SK-N-SH (cell line): ENCODE results near the gene SSTR4.

Experiments
- CTCF ChIP-seq: fragments of 200-600 bp; sonication (generic); IDR thresholded peaks from 2 replicates; pipeline ENCODE4 v1.6.1; 2017; ENCODE audit warnings: antibody characterized with exemption, mild to moderate bottlenecking, moderate library complexity
- EP300 ChIP-seq, 2 experiments: IDR thresholded peaks; 2 replicates each; pipeline versions ENCODE4 v1.4.0 to v1.6.1; 2012; ENCODE audit warnings: borderline replicate concordance in 1 of 2, low read depth in 1 of 2, low read length in 1 of 2
- EZH2phosphoT487 ChIP-seq: fragments of 200-600 bp; sonication (generic); IDR thresholded peaks from 2 replicates; pipeline ENCODE4 v1.6.1; 2017; ENCODE audit warnings: low read depth, mixed run types, mild to moderate bottlenecking, antibody characterized with exemption, moderate library complexity, borderline replicate concordance
- GABPA ChIP-seq: IDR thresholded peaks from 2 replicates; pipeline ENCODE4 v1.4.0; 2012; ENCODE audit warnings: low read depth, mild to moderate bottlenecking
- JUND ChIP-seq: IDR thresholded peaks from 2 replicates; pipeline ENCODE4 v1.4.0; 2012
- MAX ChIP-seq: IDR thresholded peaks from 2 replicates; pipeline ENCODE4 v1.4.0; 2012; ENCODE audit warnings: low read depth
- POLR2AphosphoS5 ChIP-seq: IDR thresholded peaks from 2 replicates; pipeline ENCODE4 v1.6.1; 2012; ENCODE audit warnings: low read depth, low read length
- RAD21 ChIP-seq: IDR thresholded peaks from 2 replicates; pipeline ENCODE4 v1.6.1; 2012; ENCODE audit warnings: mild to moderate bottlenecking, low read length
- SIN3A ChIP-seq: IDR thresholded peaks from 2 replicates; pipeline ENCODE4 v1.6.1; 2012; ENCODE audit warnings: low read depth, mild to moderate bottlenecking, low read length, moderate library complexity, borderline replicate concordance
- SMC3 ChIP-seq: IDR thresholded peaks from 2 replicates; pipeline ENCODE4 v1.6.1; 2012; ENCODE audit warnings: low read depth, low read length, improper control_type of control experiment
- USF1 ChIP-seq: IDR thresholded peaks from 2 replicates; pipeline ENCODE4 v1.4.0; 2012; ENCODE audit warnings: low read depth, borderline replicate concordance
- YY1 ChIP-seq: IDR thresholded peaks from 2 replicates; pipeline ENCODE4 v1.4.0; 2012; ENCODE audit warnings: low read depth, mild to moderate bottlenecking

GRCh38 chr20:23018941-23019340 is 16.2 kb upstream of the SSTR4 start:
- no peak for TF ChIP-seq SMC3
- no peak for TF ChIP-seq CTCF
- TF ChIP-seq EZH2phosphoT487, result no peak
- TF ChIP-seq MAX, result no peak
- TF ChIP-seq JUND, result no peak
- TF ChIP-seq YY1, result no peak
- TF ChIP-seq EP300 (IDR thresholded peaks at IDR 0.05; ENCODE audit: borderline replicate concordance in 1 of 2, low read depth in 1 of 2, low read length in 1 of 2), result no peak
- no peak for TF ChIP-seq GABPA
- TF ChIP-seq RAD21, result no peak
- TF ChIP-seq POLR2AphosphoS5, result no peak
- no peak for TF ChIP-seq SIN3A
- no peak for TF ChIP-seq USF1
